Measurements from ENCODE around the gene CISD3. TPM values are rescaled to one million over a fixed set of nuclear protein-coding genes. Genes with fewer than 3 reads are reported as not detected.

The CISD3 gene
- total RNA-seq, 1 donor from 2014 or later = 31.3 TPM

DNA sequence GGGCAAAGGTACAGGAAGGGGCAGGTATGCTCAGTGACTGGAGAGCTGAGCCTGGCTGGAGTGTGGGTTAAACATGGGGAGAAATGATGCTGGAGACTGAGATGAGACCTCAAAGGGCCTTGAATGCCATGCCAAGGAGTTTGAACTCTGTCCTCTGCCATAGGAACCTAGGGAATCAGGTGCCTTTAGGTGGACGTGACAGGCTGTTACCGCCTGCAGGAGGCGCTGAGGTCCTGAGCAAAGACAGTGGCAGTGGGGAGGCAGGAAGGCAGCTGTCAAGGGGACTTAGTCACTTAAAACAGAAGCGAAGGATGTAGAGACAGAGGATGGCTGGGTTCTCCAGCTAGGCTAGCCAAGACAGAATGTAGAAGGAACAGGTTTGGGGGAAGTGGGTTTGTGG is 31.5 kb downstream of the CISD3 start:
- intact Hi-C loops (cut with DNase I) = no loop called here
- TF ChIP-seq, protein P1, sequence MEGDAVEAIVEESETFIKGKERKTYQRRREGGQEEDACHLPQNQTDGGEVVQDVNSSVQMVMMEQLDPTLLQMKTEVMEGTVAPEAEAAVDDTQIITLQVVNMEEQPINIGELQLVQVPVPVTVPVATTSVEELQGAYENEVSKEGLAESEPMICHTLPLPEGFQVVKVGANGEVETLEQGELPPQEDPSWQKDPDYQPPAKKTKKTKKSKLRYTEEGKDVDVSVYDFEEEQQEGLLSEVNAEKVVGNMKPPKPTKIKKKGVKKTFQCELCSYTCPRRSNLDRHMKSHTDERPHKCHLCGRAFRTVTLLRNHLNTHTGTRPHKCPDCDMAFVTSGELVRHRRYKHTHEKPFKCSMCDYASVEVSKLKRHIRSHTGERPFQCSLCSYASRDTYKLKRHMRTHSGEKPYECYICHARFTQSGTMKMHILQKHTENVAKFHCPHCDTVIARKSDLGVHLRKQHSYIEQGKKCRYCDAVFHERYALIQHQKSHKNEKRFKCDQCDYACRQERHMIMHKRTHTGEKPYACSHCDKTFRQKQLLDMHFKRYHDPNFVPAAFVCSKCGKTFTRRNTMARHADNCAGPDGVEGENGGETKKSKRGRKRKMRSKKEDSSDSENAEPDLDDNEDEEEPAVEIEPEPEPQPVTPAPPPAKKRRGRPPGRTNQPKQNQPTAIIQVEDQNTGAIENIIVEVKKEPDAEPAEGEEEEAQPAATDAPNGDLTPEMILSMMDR (IDR thresholded peaks at IDR 0.05) = peak; percentile 26
- Histone ChIP-seq H3K4me3 (no peak overlapping the region), H3K27ac (no peak overlapping the region), H3K4me1 (no peaks in the 10 kb centered on the region), H3K36me3 (peaks cover 100% of the 10 kb centered on the region), H3K27me3 (ENCODE audit: low read depth) (no peaks in the 10 kb centered on the region), H3K9me3 (no peaks in the 10 kb centered on the region)
- DNase-seq = no peak
- no peak for ATAC-seq

GRCh38 chr17:38762231-38762630 is 32.1 kb downstream of the CISD3 start:
- TF ChIP-seq, protein P1 (IDR thresholded peaks at IDR 0.05) = no peak
- no peak for DNase-seq
- no peaks in the 10 kb centered on the region for H3K27me3 ChIP-seq (ENCODE audit: low read depth)
- H3K27ac ChIP-seq = no peak overlapping the region
- peaks cover 100% of the 10 kb centered on the region for H3K36me3 ChIP-seq
- H3K4me1 ChIP-seq = no peaks in the 10 kb centered on the region
- intact Hi-C loops (cut with DNase I) = no loop called here
- ATAC-seq = no peak
- H3K9me3 ChIP-seq = no peaks in the 10 kb centered on the region
- no peak overlapping the region for H3K4me3 ChIP-seq

DNA sequence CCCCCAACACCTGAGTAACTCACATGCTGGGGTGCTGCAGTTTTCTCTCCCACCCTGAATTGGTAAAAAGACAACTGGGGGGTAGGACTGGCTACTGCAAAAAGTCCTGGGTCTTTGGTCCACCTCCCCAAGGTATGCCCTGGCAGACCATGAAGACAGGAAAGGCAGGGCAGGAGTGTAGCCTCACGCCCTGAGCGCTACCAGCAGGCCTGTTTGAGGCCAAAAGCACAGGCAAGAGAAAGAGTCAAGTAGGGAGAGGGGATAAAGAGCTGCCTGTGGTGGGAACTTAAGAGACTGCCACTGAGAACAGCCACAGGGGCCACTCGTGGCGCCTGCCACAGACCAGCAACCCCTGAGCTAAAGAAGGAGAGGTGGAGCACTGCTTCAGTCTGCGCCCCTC is 36.2 kb downstream of the CISD3 start:
- Histone ChIP-seq H3K36me3 (peaks cover 99% of the 10 kb centered on the region), H3K4me3 (no peak overlapping the region), H3K27ac (no peak overlapping the region), H3K9me3 (no peaks in the 10 kb centered on the region), H3K27me3 (ENCODE audit: low read depth) (no peaks in the 10 kb centered on the region), H3K4me1 (no peaks in the 10 kb centered on the region)
- TF ChIP-seq, protein P1 (IDR thresholded peaks at IDR 0.05) = no peak
- intact Hi-C loops (cut with DNase I) = no loop called here
- DNase-seq (no peak), ATAC-seq (no peak)

GRCh38 chr17:38768417-38768816 is 38.3 kb downstream of the CISD3 start:
- no peak overlapping the region for H3K27ac ChIP-seq
- peak; percentile 41 for DNase-seq
- TF ChIP-seq, protein P1 (IDR thresholded peaks at IDR 0.05) = no peak
- intact Hi-C loops (cut with DNase I) = no loop called here
- no peaks in the 10 kb centered on the region for H3K9me3 ChIP-seq
- peak in 1 of 2 donors; percentile 28 for ATAC-seq
- H3K36me3 ChIP-seq = peaks cover 99% of the 10 kb centered on the region
- H3K27me3 ChIP-seq (ENCODE audit: low read depth) = no peaks in the 10 kb centered on the region
- H3K4me1 ChIP-seq = no peaks in the 10 kb centered on the region
- H3K4me3 ChIP-seq = no peak overlapping the region

- ATAC-seq = no peak
- intact Hi-C loops (cut with DNase I) = no loop called here
- no peaks in the 10 kb centered on the region for H3K27me3 ChIP-seq (ENCODE audit: low read depth)
- H3K9me3 ChIP-seq = no peaks in the 10 kb centered on the region
- no peaks in the 10 kb centered on the region for H3K4me1 ChIP-seq
- no peak overlapping the region for H3K4me3 ChIP-seq
- H3K27ac ChIP-seq = no peak overlapping the region
- TF ChIP-seq, protein P1 (IDR thresholded peaks at IDR 0.05) = no peak
- H3K36me3 ChIP-seq = peaks cover 98% of the 10 kb centered on the region
- DNase-seq = no peak
Measured at GRCh38 chr17:38773258-38773657, 43.1 kb downstream of the CISD3 start.

Data from lower lobe of right lung (tissue), 2 donors.